HEK293 (cell line): ENCODE results near the gene BMP2K.

Experiments used
- CTCF ChIA-PET: fragments of 350-600 bp; formaldehyde crosslinking; extraction: SDS; loops from one replicate; lab custom pipeline; 2021; ENCODE audit warnings: antibody characterized with exemption; lab: Yijun Ruan, JAX
- POLR2A ChIA-PET: fragments of 300-600 bp; formaldehyde crosslinking; extraction: SDS; loops from one replicate; lab custom pipeline; 2020; ENCODE audit warnings: antibody characterized with exemption, inconsistent platforms; lab: Yijun Ruan, JAX
- H3K27ac ChIP-seq: fragments of 200-500 bp; sonication (Bioruptor generic); 2 replicates; pipeline ENCODE4 v1.5.1; 2014; ENCODE audit warnings: low read depth, low read length, control low read depth, inconsistent platforms; ENCODE audit errors: extremely low read depth
- H3K36me3 ChIP-seq, 2 experiments: fragments of 200-500 bp in 1 of 2; sonication (Bioruptor generic) in 1 of 2; 1 replicate in 1 of 2; 2 replicates in 1 of 2; pipeline ENCODE4 v1.5.1; 2014 to 2017; ENCODE audit warnings: inconsistent platforms in 2 of 2, low read length in 2 of 2; ENCODE audit not compliant: control insufficient read depth in 2 of 2, insufficient read depth in 1 of 2
- H3K4me1 ChIP-seq: fragments of 200-500 bp; sonication (Bioruptor generic); 2 replicates; pipeline ENCODE4 v1.5.1; 2014; ENCODE audit warnings: mild to moderate bottlenecking, low read length, inconsistent platforms; ENCODE audit not compliant: control insufficient read depth, insufficient read depth
- H3K4me3 ChIP-seq: 2 replicates; pipeline ENCODE4 v1.5.1; 2011; ENCODE audit warnings: low read depth, mild to moderate bottlenecking, control low read depth, low read length, moderate library complexity
- H3K9me3 ChIP-seq: fragments of 200-500 bp; sonication (Bioruptor generic); 2 replicates; pipeline ENCODE4 v1.5.1; 2014; ENCODE audit warnings: low read depth, low read length, inconsistent platforms; ENCODE audit not compliant: control insufficient read depth, insufficient read depth
- HOXC10 ChIP-seq: sonication (generic); formaldehyde crosslinking; IDR thresholded peaks from 2 replicates; pipeline ENCODE4 v1.8.1; 2023; ENCODE audit warnings: mild to moderate bottlenecking, missing genetic modification reagents
- IKZF3 ChIP-seq: fragments of 450-650 bp; IDR thresholded peaks from 2 replicates; pipeline ENCODE4 v1.5.0; 2018; ENCODE audit warnings: missing biosample characterization, mild to moderate bottlenecking, missing genetic modification characterization, moderate library complexity
- KLF16 ChIP-seq: fragments of 450-650 bp; formaldehyde crosslinking; IDR thresholded peaks from 2 replicates; pipeline ENCODE4 v1.5.1; 2017; ENCODE audit warnings: missing biosample characterization, missing genetic modification characterization
- KLF8 ChIP-seq: fragments of 450-650 bp; formaldehyde crosslinking; IDR thresholded peaks from 2 replicates; pipeline ENCODE4 v1.5.1; 2016; ENCODE audit warnings: missing biosample characterization, missing genetic modification characterization
- OSR2 ChIP-seq: fragments of 450-650 bp; formaldehyde crosslinking; IDR thresholded peaks from 2 replicates; pipeline ENCODE4 v1.5.1; 2016; ENCODE audit warnings: missing biosample characterization, missing genetic modification characterization
- PBX3 ChIP-seq: sonication (generic); formaldehyde crosslinking; IDR thresholded peaks from 2 replicates; pipeline ENCODE4 v1.8.1; 2022; ENCODE audit warnings: mild to moderate bottlenecking, moderate library complexity, missing genetic modification reagents
- SP7 ChIP-seq: fragments of 450-650 bp; formaldehyde crosslinking; IDR thresholded peaks from 2 replicates; pipeline ENCODE4 v1.5.1; 2016; ENCODE audit warnings: missing biosample characterization, missing genetic modification characterization
- ZBTB17 ChIP-seq: fragments of 450-650 bp; formaldehyde crosslinking; IDR thresholded peaks from 2 replicates; pipeline ENCODE4 v1.5.1; 2016; ENCODE audit warnings: missing biosample characterization, missing genetic modification characterization
- ZBTB20 ChIP-seq: fragments of 450-650 bp; formaldehyde crosslinking; IDR thresholded peaks from 2 replicates; pipeline ENCODE4 v1.5.1; 2016; ENCODE audit warnings: missing biosample characterization, missing genetic modification characterization
- ZBTB48 ChIP-seq: fragments of 450-650 bp; formaldehyde crosslinking; IDR thresholded peaks from 2 replicates; pipeline ENCODE4 v1.5.1; 2016; ENCODE audit warnings: missing biosample characterization, missing genetic modification characterization
- ZEB2 ChIP-seq: fragments of 450-650 bp; formaldehyde crosslinking; IDR thresholded peaks from 2 replicates; pipeline ENCODE4 v1.5.1; 2016; ENCODE audit warnings: missing biosample characterization, missing genetic modification characterization
- ZNF18 ChIP-seq: fragments of 450-650 bp; formaldehyde crosslinking; IDR thresholded peaks from 2 replicates; pipeline ENCODE4 v1.5.1; 2016; ENCODE audit warnings: missing biosample characterization, missing genetic modification characterization
- ZNF211 ChIP-seq: fragments of 450-650 bp; formaldehyde crosslinking; IDR thresholded peaks from 2 replicates; pipeline ENCODE4 v1.5.1; 2016; ENCODE audit warnings: low read depth, missing biosample characterization, missing genetic modification characterization
- ZNF223 ChIP-seq: fragments of 450-650 bp; formaldehyde crosslinking; IDR thresholded peaks from 2 replicates; pipeline ENCODE4 v1.5.1; 2016; ENCODE audit warnings: missing biosample characterization, missing genetic modification characterization
- ZNF394 ChIP-seq: fragments of 450-650 bp; formaldehyde crosslinking; IDR thresholded peaks from 2 replicates; pipeline ENCODE4 v1.5.1; 2016; ENCODE audit warnings: missing biosample characterization, missing genetic modification characterization, mild to moderate bottlenecking, moderate library complexity, borderline replicate concordance
- ZNF558 ChIP-seq: fragments of 450-650 bp; formaldehyde crosslinking; IDR thresholded peaks from 2 replicates; pipeline ENCODE4 v1.5.1; 2016; ENCODE audit warnings: missing biosample characterization, missing genetic modification characterization
- ZNF629 ChIP-seq: fragments of 450-650 bp; formaldehyde crosslinking; IDR thresholded peaks from 2 replicates; pipeline ENCODE4 v1.5.1; 2017; ENCODE audit warnings: missing biosample characterization, missing genetic modification characterization
- ZNF707 ChIP-seq: fragments of 450-650 bp; formaldehyde crosslinking; IDR thresholded peaks from 2 replicates; pipeline ENCODE4 v1.5.1; 2016; ENCODE audit warnings: missing biosample characterization, missing genetic modification characterization
- ZNF776 ChIP-seq: fragments of 450-650 bp; formaldehyde crosslinking; IDR thresholded peaks from 2 replicates; pipeline ENCODE4 v1.5.0; 2017; ENCODE audit warnings: missing biosample characterization, missing genetic modification characterization, borderline replicate concordance
- ZNF791 ChIP-seq: fragments of 450-650 bp; formaldehyde crosslinking; IDR thresholded peaks from 2 replicates; pipeline ENCODE4 v1.5.1; 2016; ENCODE audit warnings: missing biosample characterization, missing genetic modification characterization
- ZSCAN4 ChIP-seq: fragments of 450-650 bp; formaldehyde crosslinking; IDR thresholded peaks from 2 replicates; pipeline ENCODE4 v1.5.1; 2017; ENCODE audit warnings: missing biosample characterization, missing genetic modification characterization
- ZXDB ChIP-seq: fragments of 450-650 bp; formaldehyde crosslinking; IDR thresholded peaks from 2 replicates; pipeline ENCODE4 v1.5.1; 2016; ENCODE audit warnings: missing biosample characterization, missing genetic modification characterization

BMP2K gene

GRCh38 chr4:78767350-78767749, 8.8 kb upstream of the BMP2K start:
- POLR2A ChIA-PET: no interaction called here
- no peak overlapping the region for H3K4me3 ChIP-seq

GRCh38 chr4:78768452-78769180, 7.5 kb upstream of the BMP2K start:
- Histone ChIP-seq H3K4me1 (no peaks in the 10 kb centered on the region), H3K9me3 (no peaks in the 10 kb centered on the region), H3K27ac (no peak overlapping the region), H3K4me3 (no peak overlapping the region), H3K36me3 (no peaks in the 10 kb centered on the region)
- ChIA-PET POLR2A (no interaction called here), CTCF (no interaction called here)
- no peak for TF ChIP-seq ZNF707
- TF ChIP-seq ZBTB20 (tag by site-specific recombination): no peak
- no peak for TF ChIP-seq ZXDB (tag by site-specific recombination)
- no peak for TF ChIP-seq OSR2
- TF ChIP-seq ZBTB17 (tag by site-specific recombination): no peak
- no peak for TF ChIP-seq KLF16
- TF ChIP-seq ZEB2 (tag by site-specific recombination): no peak
- no peak for TF ChIP-seq KLF8 (tag by site-specific recombination)
- no peak for TF ChIP-seq HOXC10 (CRISPR knock-in tag)
- TF ChIP-seq ZNF776 (tag by site-specific recombination): no peak
- TF ChIP-seq ZNF791 (tag by site-specific recombination): no peak
- TF ChIP-seq ZSCAN4 (tag by site-specific recombination): no peak
- TF ChIP-seq ZNF629 (tag by site-specific recombination): no peak
- TF ChIP-seq ZNF211 (tag by site-specific recombination): no peak
- no peak for TF ChIP-seq ZNF394 (tag by site-specific recombination)
- no peak for TF ChIP-seq SP7 (tag by site-specific recombination)
- TF ChIP-seq IKZF3 (tag by site-specific recombination): no peak

More at GRCh38 chr4:78767350-78767749, 8.8 kb upstream of the BMP2K start:
- Histone ChIP-seq H3K27ac (no peak overlapping the region), H3K36me3 (no peaks in the 10 kb centered on the region), H3K4me1 (no peaks in the 10 kb centered on the region), H3K9me3 (no peaks in the 10 kb centered on the region)
- CTCF ChIA-PET: no interaction called here
- no peak for TF ChIP-seq ZNF223 (tag by site-specific recombination)
- TF ChIP-seq PBX3 (CRISPR knock-in tag): no peak
- TF ChIP-seq ZBTB48: no peak
- TF ChIP-seq ZNF558 (tag by site-specific recombination): no peak
- TF ChIP-seq ZNF776 (tag by site-specific recombination): no peak
- TF ChIP-seq ZNF18 (tag by site-specific recombination): no peak
